ENCODE measurements around the gene CYB5D1.

DNA sequence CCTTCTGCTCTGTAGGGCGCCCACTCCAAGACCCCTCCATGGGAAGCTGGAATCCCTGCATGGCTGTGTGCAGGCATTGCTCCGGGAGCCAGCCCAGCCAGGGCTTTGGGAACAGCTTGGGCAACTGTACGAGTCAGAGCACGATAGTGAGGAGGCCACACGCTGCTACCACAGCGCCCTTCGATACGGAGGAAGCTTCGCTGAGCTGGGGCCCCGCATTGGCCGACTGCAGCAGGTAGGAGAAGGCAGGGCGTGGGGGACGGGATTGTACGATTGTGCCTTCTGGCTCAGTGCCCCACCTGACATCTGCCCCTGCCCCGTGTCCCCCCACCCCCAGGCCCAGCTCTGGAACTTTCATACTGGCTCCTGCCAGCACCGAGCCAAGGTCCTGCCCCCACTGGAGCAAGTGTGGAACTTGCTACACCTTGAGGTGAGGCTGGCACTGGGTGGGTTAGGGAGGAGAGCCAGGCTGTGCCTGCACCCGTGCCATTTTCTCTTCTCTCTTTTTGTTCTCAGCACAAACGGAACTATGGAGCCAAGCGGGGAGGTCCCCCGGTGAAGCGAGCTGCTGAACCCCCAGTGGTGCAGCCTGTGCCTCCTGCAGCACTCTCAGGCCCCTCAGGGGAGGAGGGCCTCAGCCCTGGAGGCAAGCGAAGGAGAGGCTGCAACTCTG lies 11.6 kb upstream of the CYB5D1 start:
- TF ChIP-seq, protein P1, sequence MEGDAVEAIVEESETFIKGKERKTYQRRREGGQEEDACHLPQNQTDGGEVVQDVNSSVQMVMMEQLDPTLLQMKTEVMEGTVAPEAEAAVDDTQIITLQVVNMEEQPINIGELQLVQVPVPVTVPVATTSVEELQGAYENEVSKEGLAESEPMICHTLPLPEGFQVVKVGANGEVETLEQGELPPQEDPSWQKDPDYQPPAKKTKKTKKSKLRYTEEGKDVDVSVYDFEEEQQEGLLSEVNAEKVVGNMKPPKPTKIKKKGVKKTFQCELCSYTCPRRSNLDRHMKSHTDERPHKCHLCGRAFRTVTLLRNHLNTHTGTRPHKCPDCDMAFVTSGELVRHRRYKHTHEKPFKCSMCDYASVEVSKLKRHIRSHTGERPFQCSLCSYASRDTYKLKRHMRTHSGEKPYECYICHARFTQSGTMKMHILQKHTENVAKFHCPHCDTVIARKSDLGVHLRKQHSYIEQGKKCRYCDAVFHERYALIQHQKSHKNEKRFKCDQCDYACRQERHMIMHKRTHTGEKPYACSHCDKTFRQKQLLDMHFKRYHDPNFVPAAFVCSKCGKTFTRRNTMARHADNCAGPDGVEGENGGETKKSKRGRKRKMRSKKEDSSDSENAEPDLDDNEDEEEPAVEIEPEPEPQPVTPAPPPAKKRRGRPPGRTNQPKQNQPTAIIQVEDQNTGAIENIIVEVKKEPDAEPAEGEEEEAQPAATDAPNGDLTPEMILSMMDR (optimal IDR thresholded peaks at IDR 0.05 in 1 of 3, IDR thresholded peaks at IDR 0.05 in 1 of 3, conservative IDR thresholded peaks at IDR 0.05 in 1 of 3; ENCODE audit: extremely low read depth in 1 of 3, insufficient read depth in 2 of 3, low read length in 3 of 3): no peak
- no peak for TF ChIP-seq EZH2 (IDR thresholded peaks at IDR 0.05; ENCODE audit: low read length)
